K562 (cell line): ENCODE measurements around the gene ATP6V0D1. TPM values are rescaled to one million over a fixed set of nuclear protein-coding genes. Genes with fewer than 3 reads are reported as not detected.

Source experiments
- ARNT ChIP-seq, 2 experiments: fragments of 450-650 bp; IDR thresholded peaks; 2 replicates each; pipeline ENCODE4 v1.6.1; 2016; ENCODE audit warnings: mild to moderate bottlenecking in 1 of 2
- BRF1 ChIP-seq: IDR thresholded peaks from 3 replicates; pipeline ENCODE4 v1.6.1; 2011; ENCODE audit warnings: borderline replicate concordance, mild to moderate bottlenecking; ENCODE audit not compliant: insufficient read length; ENCODE audit errors: extremely low read depth
- CREM ChIP-seq: IDR thresholded peaks from 2 replicates; pipeline ENCODE4 v1.6.1; 2014; ENCODE audit warnings: antibody characterized with exemption, low read depth
- KLF10 ChIP-seq: fragments of 250-450 bp; sonication (Bioruptor Pico); IDR thresholded peaks from 2 replicates; pipeline ENCODE4 v1.6.1; 2021; ENCODE audit warnings: matching md5 sums
- MAX ChIP-seq: sonication (generic); formaldehyde crosslinking; IDR thresholded peaks from 2 replicates; pipeline ENCODE4 v1.9.0; 2022; ENCODE audit warnings: mild to moderate bottlenecking, missing genetic modification reagents
- MBD2 ChIP-seq: sonication (generic); IDR thresholded peaks from 2 replicates; pipeline ENCODE4 v1.6.1; 2016; ENCODE audit warnings: low read depth, borderline replicate concordance
- NEUROD1 ChIP-seq: fragments of 150-350 bp; IDR thresholded peaks from 2 replicates; pipeline ENCODE4 v1.6.1; 2014; ENCODE audit warnings: borderline replicate concordance, low read length, low read depth; ENCODE audit not compliant: partially characterized antibody
- NR1H2 ChIP-seq: sonication (generic); formaldehyde crosslinking; IDR thresholded peaks from 2 replicates; pipeline ENCODE4 v1.4.0; 2020; ENCODE audit warnings: mild to moderate bottlenecking, missing genetic modification reagents
- PHF21A ChIP-seq: fragments of 450-650 bp; IDR thresholded peaks from 2 replicates; pipeline ENCODE4 v1.6.1; 2017; ENCODE audit warnings: low read depth, borderline replicate concordance
- POLR2AphosphoS2 ChIP-seq: IDR thresholded peaks from 2 replicates; pipeline ENCODE4 v1.6.1; 2012; ENCODE audit warnings: low read length, improper control_type of control experiment
- POLR3A ChIP-seq: IDR thresholded peaks from 2 replicates; pipeline ENCODE4 v1.6.1; 2011; ENCODE audit warnings: borderline replicate concordance, mild to moderate bottlenecking, moderate library complexity; ENCODE audit not compliant: insufficient read length, insufficient read depth; ENCODE audit errors: extremely low read depth
- REST ChIP-seq, 2 experiments: fragments of 450-650 bp; formaldehyde crosslinking in 1 of 2; IDR thresholded peaks; 2 replicates each; pipeline versions ENCODE4 v1.4.0 to v1.6.1; 2014 to 2020; ENCODE audit warnings: mild to moderate bottlenecking in 2 of 2, borderline replicate concordance in 1 of 2, low read depth in 1 of 2
- ZKSCAN1 ChIP-seq: fragments of 150-350 bp; IDR thresholded peaks from 2 replicates; pipeline ENCODE4 v1.6.1; 2016; ENCODE audit warnings: low read depth, low read length
- ZNF12 ChIP-seq: sonication (generic); formaldehyde crosslinking; IDR thresholded peaks from 2 replicates; pipeline ENCODE4 v1.4.0; 2020; ENCODE audit warnings: mild to moderate bottlenecking, missing genetic modification reagents
- polyA plus RNA-seq, 8 experiments: library from polyadenylated mRNA; depleted of rRNA in 4 of 8; stranded (reverse) in 5 of 8; unstranded in 3 of 8; fragments of >200 nt; fragmentation: Nextera tagmentation in 2 of 8; fragmentation: Illumina TruSeq in 1 of 8; extraction: Ambion mirVana in 2 of 8; extraction: Trizol in 1 of 8; gene quantifications; 2 replicates each; pipeline versions ENCODE4 v1.2.1 to v1.2.3, GENCODE V29; 2011 to 2014; ENCODE audit warnings: inconsistent platforms in 1 of 8, missing spikeins in 1 of 8
- total RNA-seq, 7 experiments: library from RNA; depleted of rRNA in 6 of 7; stranded (reverse); fragments of >200 nt in 6 of 7; fragmentation: Illumina TruSeq in 2 of 7; extraction: Trizol in 2 of 7; gene quantifications; 2 replicates each; pipeline versions ENCODE4 v1.2.1 to v1.2.3, GENCODE V29; 2011 to 2021; ENCODE audit warnings: low replicate concordance in 1 of 7
- TF ChIP-seq, protein P1 (sequence below): sonication (generic); formaldehyde crosslinking; IDR thresholded peaks from 2 replicates; pipeline ENCODE4 v1.9.0; 2022; ENCODE audit warnings: mild to moderate bottlenecking, missing genetic modification reagents

ATP6V0D1 gene
- total and polyA plus RNA-seq, 9 of the 15 experiments (the other 6 are each of a cell fraction or from before 2014, with no cell fraction given): 23.2 to 69.7 (median 45.6) TPM

DNA sequence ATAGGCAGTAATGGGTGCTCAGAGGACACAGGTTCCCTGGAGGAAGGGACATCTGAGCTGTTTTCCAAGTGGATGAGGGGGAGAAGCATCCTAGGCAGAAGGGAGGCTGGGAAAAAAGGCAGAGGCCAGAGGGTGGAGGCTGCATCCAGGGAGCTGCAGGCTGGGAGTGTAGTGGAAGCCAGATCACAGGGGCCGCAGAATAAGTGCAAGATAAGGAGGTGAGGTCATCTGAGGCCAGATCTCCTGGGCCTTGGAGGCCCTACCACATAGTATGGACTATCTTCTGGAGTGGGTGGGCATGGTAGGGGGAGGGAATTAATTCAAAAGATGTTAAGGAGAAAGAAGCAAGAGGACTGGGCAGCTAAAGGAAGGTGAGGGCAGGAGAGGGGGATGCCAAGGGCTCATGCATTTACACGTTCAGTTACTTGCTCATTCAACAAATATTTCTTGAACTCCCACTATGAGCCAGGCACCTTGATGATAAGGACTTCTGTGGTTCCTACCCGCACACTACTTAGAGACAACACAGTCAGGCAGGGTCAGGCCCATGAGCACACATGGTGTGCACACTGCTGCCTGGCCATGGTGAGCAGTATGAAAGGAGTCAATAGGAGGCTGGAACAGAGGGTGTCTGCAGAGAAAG lies 45.3 kb upstream of the ATP6V0D1 start (continued):
- no peak for TF ChIP-seq REST (IDR thresholded peaks at IDR 0.05; ENCODE audit: borderline replicate concordance)
- TF ChIP-seq REST (CRISPR knock-in tag; IDR thresholded peaks at IDR 0.05; ENCODE audit: low read depth): no peak
- TF ChIP-seq CREM: peak; percentile 27; the same call in 1 of the 2 replicates
- no peak for TF ChIP-seq ZNF12
- TF ChIP-seq MBD2: no peak
- no peak for TF ChIP-seq PHF21A
- no peak for TF ChIP-seq ARNT (IDR thresholded peaks at IDR 0.05)
- TF ChIP-seq NEUROD1: no peak
- TF ChIP-seq ZKSCAN1: peak; percentile 92
- TF ChIP-seq MAX (CRISPR knock-in tag): peak; percentile 75
- TF ChIP-seq KLF10 (CRISPR knock-in tag): no peak
- no peak for TF ChIP-seq POLR2AphosphoS2
- TF ChIP-seq, protein P1, sequence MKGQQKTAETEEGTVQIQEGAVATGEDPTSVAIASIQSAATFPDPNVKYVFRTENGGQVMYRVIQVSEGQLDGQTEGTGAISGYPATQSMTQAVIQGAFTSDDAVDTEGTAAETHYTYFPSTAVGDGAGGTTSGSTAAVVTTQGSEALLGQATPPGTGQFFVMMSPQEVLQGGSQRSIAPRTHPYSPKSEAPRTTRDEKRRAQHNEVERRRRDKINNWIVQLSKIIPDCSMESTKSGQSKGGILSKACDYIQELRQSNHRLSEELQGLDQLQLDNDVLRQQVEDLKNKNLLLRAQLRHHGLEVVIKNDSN: no peak
- no peak for TF ChIP-seq BRF1
- TF ChIP-seq POLR3A: no peak
- no peak for TF ChIP-seq NR1H2
- TF ChIP-seq, all 486 proteins: peak for 42
